Raji (cell line): ENCODE data around the gene ZNF575.

Experiments used
- POLR2A ChIP-seq: IDR thresholded peaks from 2 replicates; pipeline ENCODE4 v1.6.1; 2011; ENCODE audit warnings: low read depth, low read length, control low read depth; ENCODE audit not compliant: insufficient read depth

Gene ZNF575

GRCh38 chr19:43551399-43552197 lies 18.6 kb downstream of the ZNF575 start:
- no peak for TF ChIP-seq POLR2A

- no peak for TF ChIP-seq POLR2A
These were observed 19.1 kb downstream of the ZNF575 start for GRCh38 chr19:43552198-43552450.

GRCh38 chr19:43552616-43553015 lies 19.6 kb downstream of the ZNF575 start:
- TF ChIP-seq POLR2A, result no peak

DNA sequence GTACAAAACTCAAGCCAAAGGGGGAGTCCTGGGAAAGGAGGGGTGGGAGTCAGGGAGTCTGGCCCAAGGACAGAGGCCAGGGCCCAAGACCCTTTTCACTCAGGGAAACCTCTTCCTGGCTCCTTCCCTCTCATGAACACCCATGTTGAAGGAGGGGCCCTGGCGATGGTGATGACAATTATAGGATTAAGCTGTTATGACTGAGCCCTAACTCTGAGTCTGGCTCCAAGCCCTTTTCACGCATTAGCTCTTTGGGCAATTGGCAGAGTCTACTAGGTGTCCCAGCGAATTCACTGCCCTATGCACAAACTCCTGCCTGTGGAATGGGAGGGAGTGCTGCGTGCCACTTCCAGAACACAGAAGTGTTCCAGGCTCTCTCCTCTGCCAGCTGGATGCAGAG lies 20.7 kb downstream of the ZNF575 start:
- no peak for TF ChIP-seq POLR2A

- TF ChIP-seq POLR2A, result no peak
These were observed 21.4 kb downstream of the ZNF575 start for GRCh38 chr19:43554317-43554895.

GRCh38 chr19:43555185-43555770 lies 22.3 kb downstream of the ZNF575 start:
- no peak for TF ChIP-seq POLR2A

DNA sequence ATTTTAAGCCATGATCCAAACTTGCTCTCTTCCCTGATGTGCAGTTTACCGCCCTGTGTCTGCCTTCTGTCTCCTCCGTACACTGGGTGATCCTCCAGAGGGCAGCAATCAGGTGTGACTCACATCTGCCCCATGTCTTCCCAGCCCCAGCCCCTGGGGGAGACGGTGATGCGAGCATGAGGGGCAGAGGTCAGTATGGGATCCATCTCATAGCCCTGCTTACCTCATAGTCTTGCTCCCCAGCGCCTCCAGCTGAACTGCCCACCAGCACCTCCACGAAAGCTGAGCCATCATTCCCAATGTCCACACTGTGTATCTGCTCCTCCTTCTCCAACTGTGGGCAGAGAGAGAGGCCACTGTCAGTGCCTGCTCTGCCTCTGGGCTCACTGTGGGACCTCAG lies 27.7 kb downstream of the ZNF575 start:
- TF ChIP-seq POLR2A, result no peak

DNA sequence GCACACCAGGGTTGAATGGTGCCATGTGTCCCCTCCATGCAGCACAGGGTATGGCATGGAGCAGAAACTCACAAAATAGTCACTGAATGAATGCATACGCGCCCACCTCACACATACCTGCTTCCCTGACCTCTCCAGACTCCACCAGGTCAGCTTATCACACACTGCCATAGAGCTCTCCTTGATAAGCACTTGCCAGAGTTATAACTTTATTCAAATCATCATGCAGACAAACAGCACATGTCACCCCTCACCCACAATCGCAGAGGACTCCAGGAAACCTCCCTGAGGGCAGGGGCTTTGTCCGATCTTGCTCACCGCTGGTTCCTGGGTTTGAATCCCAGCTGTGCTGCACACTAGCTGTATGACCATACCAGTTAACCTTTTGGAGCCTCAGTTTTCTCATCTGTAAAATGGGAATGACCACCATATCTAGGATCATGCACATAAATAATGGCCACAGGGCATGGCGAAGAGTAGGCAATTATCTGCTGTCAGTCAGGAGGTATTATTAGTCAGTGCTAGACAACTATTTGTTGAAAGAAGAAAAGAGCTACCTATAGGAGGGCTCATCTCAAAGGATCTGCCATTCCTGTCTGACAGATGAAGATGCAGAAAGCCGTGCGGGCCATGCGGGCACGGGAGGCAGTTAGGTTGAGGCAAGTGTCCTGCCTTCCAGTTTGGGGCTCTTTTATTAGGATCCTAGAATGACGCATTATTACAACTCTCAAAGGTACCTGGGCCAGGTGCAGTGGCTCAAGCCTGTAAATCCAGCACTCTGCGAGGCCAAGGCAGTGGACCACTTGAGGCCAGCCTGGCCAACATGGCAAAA lies 28.4 kb downstream of the ZNF575 start:
- no peak for TF ChIP-seq POLR2A

DNA sequence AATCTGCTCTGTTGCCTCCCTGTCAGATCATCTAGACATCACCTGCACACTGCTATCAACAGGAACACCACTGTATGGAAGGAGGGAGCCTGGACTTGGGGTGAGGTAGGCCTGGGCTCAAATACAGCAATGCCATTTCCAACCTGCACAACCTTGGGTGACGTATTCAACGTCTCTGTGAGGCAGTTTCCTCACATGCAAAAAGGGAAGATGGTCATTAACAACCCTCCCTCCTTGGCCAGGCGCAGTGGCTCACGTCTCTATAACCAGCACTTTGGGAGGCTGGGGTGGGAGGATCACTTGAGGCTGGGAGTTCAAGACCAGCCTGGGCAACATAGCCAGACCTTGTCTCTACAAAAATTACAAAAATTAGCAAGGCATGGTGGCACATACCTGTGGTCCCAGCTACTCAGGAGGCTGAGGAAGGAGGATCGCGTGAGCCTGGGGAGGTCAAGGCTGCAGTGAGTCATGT lies 29.3 kb downstream of the ZNF575 start:
- TF ChIP-seq POLR2A, result no peak

DNA sequence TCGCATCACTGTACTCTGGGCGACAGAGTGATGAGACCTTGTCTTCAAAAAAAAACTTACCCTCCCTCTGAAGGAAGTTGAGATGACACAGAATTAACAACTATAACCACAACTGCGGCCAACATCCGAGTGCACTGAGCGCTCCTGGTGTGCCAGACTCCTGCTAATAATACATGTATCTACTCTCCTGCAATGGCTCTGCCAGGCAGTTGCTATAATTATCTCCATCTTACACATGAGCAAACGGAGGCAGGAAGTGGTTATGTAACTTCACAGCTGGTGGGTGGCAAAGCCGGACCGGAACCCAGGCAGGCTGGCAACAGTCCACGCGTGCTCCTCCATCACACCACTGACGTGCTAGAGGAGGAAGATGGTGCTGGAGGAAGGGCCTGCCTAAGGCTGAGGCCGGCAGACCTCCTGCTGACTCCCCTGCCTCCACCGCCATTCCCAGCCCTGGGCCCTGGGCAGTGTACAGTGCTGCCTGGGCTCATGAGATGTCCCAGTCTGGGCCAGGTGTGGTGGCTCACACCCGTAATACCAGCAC lies 29.8 kb downstream of the ZNF575 start:
- no peak for TF ChIP-seq POLR2A

DNA sequence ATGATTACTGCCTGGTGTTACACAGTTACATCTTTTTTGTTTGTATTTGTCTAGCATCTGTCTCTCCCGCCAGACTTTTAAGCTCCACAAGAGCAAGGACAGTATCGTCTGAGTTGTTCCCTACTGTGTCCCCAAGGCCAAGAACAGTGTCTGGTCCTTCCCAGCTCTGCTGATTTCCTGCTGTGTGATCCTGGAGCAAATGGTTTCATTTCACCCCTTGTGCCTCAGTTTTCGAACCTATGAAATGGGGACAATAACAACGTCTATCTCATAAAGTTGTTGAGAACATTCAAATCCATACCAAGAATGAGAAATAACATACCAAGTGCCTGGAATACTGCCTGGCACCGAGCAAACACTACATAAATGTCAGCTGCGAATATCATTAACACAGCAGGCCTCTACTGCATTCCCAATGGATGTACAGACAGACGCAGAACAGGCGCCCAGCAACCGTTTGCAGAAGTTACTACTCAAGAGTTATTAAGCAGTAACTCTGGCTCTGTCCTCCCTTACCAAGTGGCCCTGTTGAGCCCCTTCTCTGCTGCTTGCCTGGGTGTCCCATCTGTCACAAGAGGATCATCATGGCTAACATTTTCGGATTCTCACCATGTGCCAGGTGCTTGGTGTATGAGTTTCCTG lies 30.9 kb downstream of the ZNF575 start:
- no peak for TF ChIP-seq POLR2A

DNA sequence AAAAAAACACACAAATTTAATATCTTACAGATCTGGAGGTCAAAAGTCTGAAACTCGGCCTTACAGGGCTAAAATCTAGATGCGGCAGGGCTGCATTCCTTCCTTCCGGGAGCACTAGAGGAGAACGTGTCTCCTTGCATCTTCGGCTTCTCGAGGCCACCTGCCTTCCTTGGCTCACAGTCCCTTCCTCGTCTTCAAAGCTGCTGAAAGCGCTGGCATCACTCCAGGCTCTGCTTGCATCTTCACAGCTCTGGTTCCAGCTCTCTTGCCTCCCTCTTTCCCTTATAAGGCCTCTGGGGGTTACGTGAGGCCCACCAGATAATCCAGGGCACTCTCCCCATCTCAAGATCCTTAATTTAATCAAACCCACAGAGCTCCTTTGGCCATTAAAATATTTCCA lies 31.8 kb downstream of the ZNF575 start:
- TF ChIP-seq POLR2A, result no peak

DNA sequence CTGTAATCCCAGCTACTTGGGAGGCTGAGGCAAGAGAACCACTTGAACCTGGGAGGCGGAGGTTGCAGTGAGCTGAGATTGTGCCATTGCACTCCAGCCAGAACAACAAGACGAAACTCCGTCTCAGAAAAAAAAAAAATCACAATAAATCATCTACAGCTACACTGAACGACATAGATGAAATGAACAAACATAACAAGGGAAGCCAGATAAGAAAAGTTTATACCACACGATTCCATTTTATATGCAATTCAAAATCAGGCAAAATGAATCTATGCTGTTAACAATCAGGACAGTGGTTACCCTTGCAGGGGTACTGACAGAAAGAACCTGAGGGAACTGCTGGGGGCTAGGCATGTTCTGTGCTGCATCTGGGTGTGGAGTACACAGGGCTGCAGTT lies 36.7 kb downstream of the ZNF575 start:
- TF ChIP-seq POLR2A, result no peak

- TF ChIP-seq POLR2A, result no peak
These were observed 37.3 kb downstream of the ZNF575 start for GRCh38 chr19:43570174-43570791.
